Measurements from ENCODE around the gene ROCK2. TPM values are rescaled to one million over a fixed set of nuclear protein-coding genes. Genes with fewer than 3 reads are reported as not detected.

Gene ROCK2
- total and polyA plus RNA-seq, 4 donors, result 5.3 to 31.0 (median 12.2) TPM

DNA sequence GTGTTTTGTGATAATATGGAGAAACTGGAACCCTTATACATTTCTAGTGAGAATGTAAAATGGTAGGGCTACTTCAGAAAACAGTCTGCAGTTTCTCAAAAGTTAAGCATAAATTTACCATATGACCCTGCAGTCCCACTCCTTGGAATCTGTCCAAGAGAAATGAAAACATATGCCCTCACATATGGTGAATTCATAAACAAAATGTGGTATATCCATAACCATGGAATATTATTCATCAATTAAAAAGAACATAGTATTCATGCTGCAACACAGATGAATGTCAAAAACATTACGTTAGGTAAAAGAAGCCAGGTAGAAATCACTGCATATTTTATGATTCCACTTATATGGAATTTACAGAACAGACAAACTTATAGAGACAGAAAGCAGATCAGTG, 11.8 kb downstream of the ROCK2 start:
- TF ChIP-seq GABPA (IDR thresholded peaks at IDR 0.05 in 1 of 2, conservative IDR thresholded peaks at IDR 0.05 in 1 of 2) (no peak), FOXA1 (IDR thresholded peaks at IDR 0.05) (no peak), FOXA2 (IDR thresholded peaks at IDR 0.05) (no peak), RAD21 (IDR thresholded peaks at IDR 0.05) (no peak), SP1 (IDR thresholded peaks at IDR 0.05) (no peak), YY1 (IDR thresholded peaks at IDR 0.05) (no peak), HNF4A (conservative IDR thresholded peaks at IDR 0.05) (no peak), EGR1 (IDR thresholded peaks at IDR 0.05; ENCODE audit: low read depth in 2 of 2) (no peak), NR2F2 (IDR thresholded peaks at IDR 0.05) (no peak), HNF4G (IDR thresholded peaks at IDR 0.05) (no peak), JUND (IDR thresholded peaks at IDR 0.05) (no peak), RXRA (IDR thresholded peaks at IDR 0.05) (no peak)
- TF ChIP-seq, protein P1, sequence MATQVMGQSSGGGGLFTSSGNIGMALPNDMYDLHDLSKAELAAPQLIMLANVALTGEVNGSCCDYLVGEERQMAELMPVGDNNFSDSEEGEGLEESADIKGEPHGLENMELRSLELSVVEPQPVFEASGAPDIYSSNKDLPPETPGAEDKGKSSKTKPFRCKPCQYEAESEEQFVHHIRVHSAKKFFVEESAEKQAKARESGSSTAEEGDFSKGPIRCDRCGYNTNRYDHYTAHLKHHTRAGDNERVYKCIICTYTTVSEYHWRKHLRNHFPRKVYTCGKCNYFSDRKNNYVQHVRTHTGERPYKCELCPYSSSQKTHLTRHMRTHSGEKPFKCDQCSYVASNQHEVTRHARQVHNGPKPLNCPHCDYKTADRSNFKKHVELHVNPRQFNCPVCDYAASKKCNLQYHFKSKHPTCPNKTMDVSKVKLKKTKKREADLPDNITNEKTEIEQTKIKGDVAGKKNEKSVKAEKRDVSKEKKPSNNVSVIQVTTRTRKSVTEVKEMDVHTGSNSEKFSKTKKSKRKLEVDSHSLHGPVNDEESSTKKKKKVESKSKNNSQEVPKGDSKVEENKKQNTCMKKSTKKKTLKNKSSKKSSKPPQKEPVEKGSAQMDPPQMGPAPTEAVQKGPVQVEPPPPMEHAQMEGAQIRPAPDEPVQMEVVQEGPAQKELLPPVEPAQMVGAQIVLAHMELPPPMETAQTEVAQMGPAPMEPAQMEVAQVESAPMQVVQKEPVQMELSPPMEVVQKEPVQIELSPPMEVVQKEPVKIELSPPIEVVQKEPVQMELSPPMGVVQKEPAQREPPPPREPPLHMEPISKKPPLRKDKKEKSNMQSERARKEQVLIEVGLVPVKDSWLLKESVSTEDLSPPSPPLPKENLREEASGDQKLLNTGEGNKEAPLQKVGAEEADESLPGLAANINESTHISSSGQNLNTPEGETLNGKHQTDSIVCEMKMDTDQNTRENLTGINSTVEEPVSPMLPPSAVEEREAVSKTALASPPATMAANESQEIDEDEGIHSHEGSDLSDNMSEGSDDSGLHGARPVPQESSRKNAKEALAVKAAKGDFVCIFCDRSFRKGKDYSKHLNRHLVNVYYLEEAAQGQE (IDR thresholded peaks at IDR 0.05), result no peak
- TF ChIP-seq, protein P2, sequence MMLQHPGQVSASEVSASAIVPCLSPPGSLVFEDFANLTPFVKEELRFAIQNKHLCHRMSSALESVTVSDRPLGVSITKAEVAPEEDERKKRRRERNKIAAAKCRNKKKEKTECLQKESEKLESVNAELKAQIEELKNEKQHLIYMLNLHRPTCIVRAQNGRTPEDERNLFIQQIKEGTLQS (IDR thresholded peaks at IDR 0.05), result no peak
- TF ChIP-seq, protein P3, sequence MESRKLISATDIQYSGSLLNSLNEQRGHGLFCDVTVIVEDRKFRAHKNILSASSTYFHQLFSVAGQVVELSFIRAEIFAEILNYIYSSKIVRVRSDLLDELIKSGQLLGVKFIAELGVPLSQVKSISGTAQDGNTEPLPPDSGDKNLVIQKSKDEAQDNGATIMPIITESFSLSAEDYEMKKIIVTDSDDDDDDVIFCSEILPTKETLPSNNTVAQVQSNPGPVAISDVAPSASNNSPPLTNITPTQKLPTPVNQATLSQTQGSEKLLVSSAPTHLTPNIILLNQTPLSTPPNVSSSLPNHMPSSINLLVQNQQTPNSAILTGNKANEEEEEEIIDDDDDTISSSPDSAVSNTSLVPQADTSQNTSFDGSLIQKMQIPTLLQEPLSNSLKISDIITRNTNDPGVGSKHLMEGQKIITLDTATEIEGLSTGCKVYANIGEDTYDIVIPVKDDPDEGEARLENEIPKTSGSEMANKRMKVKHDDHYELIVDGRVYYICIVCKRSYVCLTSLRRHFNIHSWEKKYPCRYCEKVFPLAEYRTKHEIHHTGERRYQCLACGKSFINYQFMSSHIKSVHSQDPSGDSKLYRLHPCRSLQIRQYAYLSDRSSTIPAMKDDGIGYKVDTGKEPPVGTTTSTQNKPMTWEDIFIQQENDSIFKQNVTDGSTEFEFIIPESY (IDR thresholded peaks at IDR 0.05), result no peak
- TF ChIP-seq, protein P4, sequence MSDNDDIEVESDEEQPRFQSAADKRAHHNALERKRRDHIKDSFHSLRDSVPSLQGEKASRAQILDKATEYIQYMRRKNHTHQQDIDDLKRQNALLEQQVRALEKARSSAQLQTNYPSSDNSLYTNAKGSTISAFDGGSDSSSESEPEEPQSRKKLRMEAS (IDR thresholded peaks at IDR 0.05), result no peak
- TF ChIP-seq, protein P5, sequence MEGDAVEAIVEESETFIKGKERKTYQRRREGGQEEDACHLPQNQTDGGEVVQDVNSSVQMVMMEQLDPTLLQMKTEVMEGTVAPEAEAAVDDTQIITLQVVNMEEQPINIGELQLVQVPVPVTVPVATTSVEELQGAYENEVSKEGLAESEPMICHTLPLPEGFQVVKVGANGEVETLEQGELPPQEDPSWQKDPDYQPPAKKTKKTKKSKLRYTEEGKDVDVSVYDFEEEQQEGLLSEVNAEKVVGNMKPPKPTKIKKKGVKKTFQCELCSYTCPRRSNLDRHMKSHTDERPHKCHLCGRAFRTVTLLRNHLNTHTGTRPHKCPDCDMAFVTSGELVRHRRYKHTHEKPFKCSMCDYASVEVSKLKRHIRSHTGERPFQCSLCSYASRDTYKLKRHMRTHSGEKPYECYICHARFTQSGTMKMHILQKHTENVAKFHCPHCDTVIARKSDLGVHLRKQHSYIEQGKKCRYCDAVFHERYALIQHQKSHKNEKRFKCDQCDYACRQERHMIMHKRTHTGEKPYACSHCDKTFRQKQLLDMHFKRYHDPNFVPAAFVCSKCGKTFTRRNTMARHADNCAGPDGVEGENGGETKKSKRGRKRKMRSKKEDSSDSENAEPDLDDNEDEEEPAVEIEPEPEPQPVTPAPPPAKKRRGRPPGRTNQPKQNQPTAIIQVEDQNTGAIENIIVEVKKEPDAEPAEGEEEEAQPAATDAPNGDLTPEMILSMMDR (IDR thresholded peaks at IDR 0.05; ENCODE audit: low read depth, low read length, missing input control), result no peak
- 96% methylated on average over 1 of the region's 1 CpG for WGBS
- no peak for DNase-seq (ENCODE audit: low spot score)
- Histone ChIP-seq H3K4me3 (ENCODE audit: low read depth in 1 of 3, low read length in 3 of 3) (no peak overlapping the region), H3K27me3 (ENCODE audit: control insufficient read depth in 4 of 4, insufficient read depth in 4 of 4, low read length in 3 of 4) (no peaks in the 10 kb centered on the region), H3K36me3 (ENCODE audit: control insufficient read depth in 4 of 4, insufficient read depth in 3 of 4, low read depth in 1 of 4, low read length in 3 of 4) (no peaks in the 10 kb centered on the region), H3K27ac (ENCODE audit: low read depth in 1 of 2, low read length in 2 of 2) (no peak overlapping the region), H3K9me3 (ENCODE audit: control insufficient read depth in 4 of 4, low read length in 3 of 4) (no peaks in the 10 kb centered on the region), H3K4me1 (ENCODE audit: control insufficient read depth in 4 of 4, insufficient read depth in 4 of 4, low read length in 3 of 4) (peaks cover 9 to 30% (median 25%) of the 10 kb centered on the region in 4 donors), H3K9ac (ENCODE audit: low read depth in 1 of 2, low read length in 2 of 2) (no peak overlapping the region)
